Skeletal muscle satellite cell (primary cell): ENCODE measurements around the gene NLRP7. TPM values are rescaled to one million over a fixed set of nuclear protein-coding genes. Genes with fewer than 3 reads are reported as not detected.

Source experiments
- small RNA-seq: library from RNA; depleted of rRNA; stranded (forward); fragments of <200 nt; gene quantifications from one replicate; pipeline ENCODE3, GENCODE V24; 2012

Gene NLRP7

Small RNAs within 50 kb of the gene (small RNA-seq; reads per million reads assigned to genes)
- gene AC011476.8 = not detected
